ENCODE measurements around the gene FBLN5. TPM values are rescaled to one million over a fixed set of nuclear protein-coding genes. Genes with fewer than 3 reads are reported as not detected.

The FBLN5 gene
- total RNA-seq, 1 experiment from 2014 or later = 3.3 TPM

- H4K20me1 ChIP-seq (ENCODE audit: insufficient read depth) = no peaks in the 10 kb centered on the region
- intact Hi-C loops (cut with micrococcal nuclease) = no loop called here
- no peaks in the 10 kb centered on the region for H3K36me3 ChIP-seq (ENCODE audit: control insufficient read depth in 1 of 2, insufficient read depth in 2 of 2, low read length in 2 of 2)
- RAD21 ChIA-PET (ENCODE audit: low non-redundant PET in 1 of 2, low total read pairs in 2 of 2, uncharacterized antibody in 2 of 2, unreplicated experiment in 2 of 2) = no interaction called here
- H3K79me2 ChIP-seq (ENCODE audit: insufficient read depth, low read length) = no peaks in the 10 kb centered on the region
- H3K4me3 ChIP-seq (replicated peaks in 1 of 2; ENCODE audit: low read depth in 1 of 2, low read length in 2 of 2) = no peak overlapping the region
- H3K27ac ChIP-seq (ENCODE audit: low read depth, low read length) = no peak overlapping the region
- POLR2A ChIA-PET = no interaction called here
- no peaks in the 10 kb centered on the region for H3K9me2 ChIP-seq (ENCODE audit: insufficient read depth)
- TF ChIP-seq ZBTB33 (IDR thresholded peaks at IDR 0.05; ENCODE audit: extremely low read depth, insufficient replicate concordance, low read length) (no peak), REST (IDR thresholded peaks at IDR 0.05; ENCODE audit: low read depth) (no peak), POLR2AphosphoS5 (IDR thresholded peaks at IDR 0.05; ENCODE audit: low read depth, low read length) (no peak), EZH2 (IDR thresholded peaks at IDR 0.05) (no peak), RAD21 (IDR thresholded peaks at IDR 0.05; ENCODE audit: low read depth) (no peak), ELF1 (IDR thresholded peaks at IDR 0.05; ENCODE audit: borderline replicate concordance, low read depth) (no peak), SRF (IDR thresholded peaks at IDR 0.05; ENCODE audit: low read depth) (no peak)
- H3K4me1 ChIP-seq (ENCODE audit: control insufficient read depth in 1 of 2, insufficient read depth in 2 of 2, low read length in 2 of 2) = peaks cover 0 to 7% of the 10 kb centered on the region in 2 experiments; a peak in 1 of 4 replicates
- H3K9me3 ChIP-seq (ENCODE audit: control insufficient read depth in 1 of 2, insufficient read depth in 1 of 2, low read depth in 1 of 2, low read length in 2 of 2) = no peaks in the 10 kb centered on the region
- DNase-seq (ENCODE audit: low read depth, low spot score) = no peak
- no peak for ATAC-seq
- H3K4me2 ChIP-seq (ENCODE audit: low read length) = no peak overlapping the region
- CTCF ChIA-PET = no interaction called here
- BruUV-seq (replicated peaks) = no TSS peak
- H3K9ac ChIP-seq (ENCODE audit: low read length) = no peak overlapping the region
- H2AFZ ChIP-seq (ENCODE audit: low read depth, low read length, poor library complexity, severe bottlenecking) = no peak overlapping the region
- H3K27me3 ChIP-seq (ENCODE audit: insufficient read depth, low read length) = no peaks in the 10 kb centered on the region
These were observed 65.1 kb downstream of the FBLN5 start for GRCh38 chr14:91882369-91882768.
